Daoy (cell line): ENCODE results near the gene TTLL12. TPM values are rescaled to one million over a fixed set of nuclear protein-coding genes. Genes with fewer than 3 reads are reported as not detected.

ENCODE experiments used
- DNase-seq: peaks from one replicate; pipeline ENCODE4 v3.0.0-alpha.2; 2015; ENCODE audit warnings: low read depth
- total RNA-seq: library from RNA; depleted of rRNA; stranded (reverse); fragments of >200 nt; shearing (Covaris generic); gene quantifications from 2 replicates; pipeline ENCODE4 v1.2.3, GENCODE V29; 2014

Gene TTLL12
- total RNA-seq, 1 experiment from 2014 or later, result 61.1 TPM

DNA sequence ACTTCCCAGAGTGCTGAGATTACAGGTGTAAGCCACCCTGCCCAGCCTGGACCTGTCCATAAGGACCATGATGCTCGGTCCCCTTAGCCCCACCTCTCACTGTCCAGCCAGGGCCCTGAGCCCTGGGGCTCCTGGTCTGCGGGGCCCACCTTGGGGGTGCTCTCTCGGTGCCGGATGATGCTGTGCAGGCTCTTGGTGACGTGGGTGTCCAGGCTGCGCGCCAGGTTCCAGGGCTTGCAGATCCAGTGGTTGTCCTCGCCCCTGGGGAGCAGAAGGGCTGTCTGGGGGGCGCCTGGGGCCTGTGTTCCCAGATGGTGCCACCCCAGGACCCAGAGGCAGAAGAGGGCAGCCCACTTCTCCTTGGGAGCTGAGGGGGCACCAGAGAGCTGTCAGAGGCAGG is 13.4 kb downstream of the TTLL12 start:
- no peak for DNase-seq

- no peak for DNase-seq
Measured at GRCh38 chr22:43172191-43172590, 14.7 kb downstream of the TTLL12 start.

DNA sequence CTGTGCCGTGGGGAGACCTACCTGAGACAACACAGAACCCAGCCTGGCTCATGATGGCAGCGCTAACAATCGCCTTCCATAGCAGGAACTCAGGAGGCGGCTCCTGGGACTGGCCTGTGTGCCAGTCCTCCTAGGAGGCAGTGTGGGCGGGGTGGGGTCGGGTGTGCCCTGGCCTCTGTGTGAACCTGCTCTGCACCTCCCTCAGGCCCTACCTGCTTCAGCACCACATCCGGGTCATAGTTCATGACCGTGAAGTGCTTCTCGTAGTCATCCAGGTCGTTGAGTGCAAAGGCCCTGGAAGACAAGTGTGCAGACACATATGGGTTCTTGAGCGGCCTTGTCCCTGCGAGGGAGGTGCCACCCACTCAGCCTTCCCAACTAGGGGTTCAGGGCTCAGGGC is 15.3 kb downstream of the TTLL12 start:
- DNase-seq, result no peak

DNA sequence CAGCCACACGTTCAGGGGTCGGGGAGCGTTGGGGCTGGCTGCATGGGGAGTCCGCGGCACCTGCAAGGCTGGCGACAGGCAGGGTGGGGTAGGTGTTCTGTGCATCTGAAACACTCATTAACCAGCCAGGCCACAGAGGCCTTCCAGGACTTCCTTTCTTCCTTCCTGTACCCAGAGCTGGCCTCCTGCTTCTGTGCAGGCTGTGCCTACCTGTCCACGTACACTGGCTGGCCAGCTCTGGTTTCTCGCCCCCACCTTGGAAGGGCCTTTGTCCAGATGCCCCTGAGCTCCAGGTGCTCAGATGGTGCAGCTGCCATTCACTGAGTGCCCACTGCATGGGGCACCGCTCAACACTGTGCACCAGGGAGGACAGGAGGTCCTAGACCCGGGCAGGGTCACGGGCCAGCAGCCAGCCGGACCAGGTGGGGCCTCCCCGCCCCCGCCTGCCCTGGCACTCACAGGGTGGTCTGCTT is 15.9 kb downstream of the TTLL12 start:
- no peak for DNase-seq

DNA sequence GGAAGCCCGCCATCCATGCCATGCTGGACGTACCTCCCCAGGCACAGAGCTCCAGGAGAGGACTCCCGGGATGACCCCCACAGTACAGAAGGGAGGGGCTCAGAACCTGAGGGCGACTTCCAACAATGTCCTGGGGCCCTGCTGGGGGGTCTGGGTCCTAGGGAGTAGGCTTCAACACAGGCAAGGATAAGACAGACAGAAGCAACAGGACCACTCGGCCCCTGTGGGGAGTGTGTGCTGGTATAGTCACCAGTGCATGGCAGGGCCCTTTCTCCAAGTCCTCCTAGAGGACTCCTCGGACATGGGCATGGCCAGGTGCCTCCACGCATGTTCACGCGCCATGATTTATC is 16.8 kb downstream of the TTLL12 start:
- no peak for DNase-seq

DNA sequence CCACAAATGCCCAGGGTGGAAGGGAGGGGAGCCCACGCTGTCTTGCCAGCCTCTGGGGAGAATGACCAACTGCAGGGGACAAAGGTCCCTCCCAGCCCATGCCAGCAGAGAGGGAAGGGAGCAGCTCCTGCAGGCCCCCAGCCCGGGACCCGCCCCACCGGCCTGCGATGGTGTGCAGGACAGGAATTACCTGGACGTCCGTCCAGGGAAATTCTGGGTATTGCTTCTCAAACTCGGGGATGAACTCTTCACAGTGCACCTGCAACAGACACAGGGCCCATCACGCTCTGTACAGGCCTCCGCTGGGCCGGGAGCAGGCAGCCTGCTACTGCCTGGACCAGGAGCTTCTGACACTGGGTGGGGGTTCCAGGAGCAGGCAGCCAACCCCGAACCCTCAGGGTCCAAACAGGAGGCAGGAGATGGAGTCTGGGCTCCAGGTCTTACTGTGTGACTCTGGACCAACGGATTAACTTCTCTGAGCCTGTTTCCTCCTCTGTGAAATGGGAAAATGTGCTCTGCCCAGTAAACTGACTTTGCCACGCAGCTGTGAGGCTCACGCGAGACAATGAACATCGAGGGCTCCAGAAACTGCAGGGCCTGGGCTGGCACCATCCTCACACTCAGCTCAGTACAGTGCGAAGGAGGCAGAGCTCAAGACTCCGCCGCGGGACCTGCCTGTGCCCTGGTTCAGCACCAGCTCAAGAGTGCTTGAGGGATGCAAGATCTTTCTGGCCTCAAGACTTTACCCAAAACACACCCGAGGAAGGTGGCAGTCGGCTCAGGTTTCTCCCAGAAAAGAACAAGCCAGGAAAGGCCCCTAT is 17.4 kb downstream of the TTLL12 start:
- no peak for DNase-seq

DNA sequence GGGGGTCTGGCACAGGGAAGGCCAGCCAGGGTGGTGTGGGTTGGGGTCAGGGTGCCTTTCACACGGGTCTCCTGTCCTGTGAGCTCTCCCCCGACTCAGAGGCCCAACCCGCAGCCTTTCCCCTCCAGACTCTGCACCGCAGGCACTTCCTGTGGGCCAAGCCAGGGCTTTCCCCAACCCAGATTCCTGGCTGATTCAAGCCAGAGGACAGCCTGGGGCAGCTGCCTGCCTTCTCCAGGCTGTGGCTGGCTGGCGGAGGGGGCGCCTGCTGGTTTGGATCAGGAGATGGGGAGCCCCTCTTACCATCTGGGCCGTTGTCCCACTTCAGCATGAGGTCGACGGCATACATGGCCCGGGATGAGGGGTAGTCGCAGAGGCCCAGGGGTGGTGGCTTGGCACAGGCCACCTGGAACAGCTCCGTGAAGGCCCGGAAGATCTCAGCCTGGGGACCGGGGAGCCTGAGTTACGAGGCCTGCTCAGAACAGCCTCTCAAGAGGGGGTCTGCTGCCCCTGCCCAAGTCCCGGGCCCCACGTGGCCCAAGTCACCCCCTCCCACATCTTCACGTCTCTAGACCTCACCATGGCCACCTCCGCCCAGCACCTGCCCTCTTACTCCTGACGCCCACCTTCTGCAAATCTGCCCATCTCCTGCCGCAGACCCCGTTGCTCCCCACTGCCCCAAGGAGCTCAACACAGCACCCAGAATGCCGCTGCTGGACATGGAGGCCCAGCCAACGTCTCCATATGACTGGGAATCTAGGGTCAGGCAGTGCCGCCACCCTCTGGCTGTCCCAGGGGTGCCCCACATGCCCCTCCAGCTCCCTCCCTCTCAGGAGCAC is 18.2 kb downstream of the TTLL12 start:
- DNase-seq, result peak; percentile 68

- no peak for DNase-seq
Measured at GRCh38 chr22:43167001-43167589, 19.8 kb downstream of the TTLL12 start.

DNA sequence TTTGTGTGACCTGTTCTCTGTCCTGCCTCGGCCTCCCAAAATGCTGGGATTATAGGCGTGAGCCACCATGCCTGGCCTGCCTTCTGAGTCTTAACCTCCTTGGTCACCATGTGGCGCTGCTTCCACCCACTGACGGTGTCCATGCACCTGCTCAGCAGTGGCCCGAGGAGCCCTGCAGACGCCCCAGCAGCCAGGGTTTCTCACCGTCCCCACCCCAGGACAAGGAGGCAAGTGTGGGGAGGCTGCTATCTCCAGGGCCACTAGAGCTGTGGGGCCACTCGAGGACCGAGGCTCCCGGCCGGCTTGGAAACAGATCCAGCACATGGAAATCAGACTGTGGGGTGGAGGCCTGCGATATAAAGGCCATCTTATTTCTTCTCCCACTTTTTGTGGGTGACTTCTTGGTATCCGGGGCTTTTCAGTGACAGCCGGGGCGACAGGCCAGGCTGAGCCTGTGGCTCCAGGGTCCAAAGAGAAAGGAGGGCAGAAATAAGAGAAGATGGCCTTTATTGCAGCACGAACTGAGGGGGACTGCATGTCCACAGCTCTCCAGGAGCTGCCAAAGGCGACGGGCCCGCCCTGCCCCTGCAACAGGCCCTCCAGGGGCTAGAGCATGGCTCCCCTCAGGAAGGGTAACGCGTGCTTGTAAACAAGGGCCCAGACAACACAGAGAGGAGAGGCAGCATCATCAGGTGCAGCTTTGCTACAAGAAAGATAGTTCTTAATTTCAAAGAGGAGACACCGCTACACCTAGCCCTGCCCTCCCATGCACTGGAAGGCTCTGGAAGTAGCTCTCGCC is 20.6 kb downstream of the TTLL12 start:
- DNase-seq, result no peak

- DNase-seq, result no peak
Measured at GRCh38 chr22:43164636-43165035, 22.3 kb downstream of the TTLL12 start.

GRCh38 chr22:43163241-43163795 is 23.6 kb downstream of the TTLL12 start:
- DNase-seq, result no peak

GRCh38 chr22:43162412-43163150 is 24.4 kb downstream of the TTLL12 start:
- DNase-seq, result no peak

- no peak for DNase-seq
Measured at GRCh38 chr22:43160497-43161126, 26.3 kb downstream of the TTLL12 start.

GRCh38 chr22:43159484-43160178 is 27.3 kb downstream of the TTLL12 start:
- DNase-seq, result peak; percentile 57

GRCh38 chr22:43158778-43159483 is 28.0 kb downstream of the TTLL12 start:
- no peak for DNase-seq

DNA sequence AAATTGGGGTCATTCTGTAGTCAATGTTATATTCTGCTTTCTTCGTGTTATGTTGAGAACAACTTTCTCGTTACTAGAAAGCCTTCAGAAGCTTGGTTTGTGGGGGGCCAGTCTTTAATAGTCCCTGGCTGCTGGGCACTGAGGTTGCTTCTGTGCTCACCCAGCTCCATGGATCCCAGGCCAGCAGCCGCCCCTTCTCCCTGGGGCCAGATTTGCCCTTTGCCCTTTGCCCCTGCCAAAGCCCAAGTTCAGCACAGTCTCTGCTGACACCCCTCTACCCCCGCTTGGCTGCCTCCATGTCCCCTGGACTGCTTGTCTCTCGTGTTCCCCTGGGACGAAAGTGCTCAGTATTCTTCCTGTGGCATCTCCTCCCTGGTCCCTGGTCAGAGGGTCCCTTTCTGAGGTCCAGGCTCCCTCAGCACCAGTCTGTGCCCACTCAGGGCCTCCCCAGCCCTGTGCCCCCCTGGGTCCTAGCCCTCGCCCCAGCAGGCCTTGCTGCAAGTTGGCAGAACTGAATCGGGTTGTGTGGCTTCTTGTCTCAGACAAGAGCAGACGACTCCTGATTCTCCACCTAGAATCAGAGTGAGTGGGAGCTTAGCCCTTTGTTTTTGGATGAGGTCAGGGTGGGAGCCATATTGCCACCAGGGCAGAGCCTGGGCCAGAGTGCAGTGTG is 28.9 kb downstream of the TTLL12 start:
- no peak for DNase-seq

GRCh38 chr22:43156413-43156812 is 30.5 kb downstream of the TTLL12 start:
- DNase-seq, result no peak

GRCh38 chr22:43155789-43156188 is 31.1 kb downstream of the TTLL12 start:
- peak; percentile 48 for DNase-seq
